ENCODE results near the gene ADARB2.
"Not testable (repeated sequence)": the region's sequence is repeated elsewhere in the genome, so short reads cannot be mapped to it uniquely, and the experiment has no call there.

ADARB2 gene

DNA sequence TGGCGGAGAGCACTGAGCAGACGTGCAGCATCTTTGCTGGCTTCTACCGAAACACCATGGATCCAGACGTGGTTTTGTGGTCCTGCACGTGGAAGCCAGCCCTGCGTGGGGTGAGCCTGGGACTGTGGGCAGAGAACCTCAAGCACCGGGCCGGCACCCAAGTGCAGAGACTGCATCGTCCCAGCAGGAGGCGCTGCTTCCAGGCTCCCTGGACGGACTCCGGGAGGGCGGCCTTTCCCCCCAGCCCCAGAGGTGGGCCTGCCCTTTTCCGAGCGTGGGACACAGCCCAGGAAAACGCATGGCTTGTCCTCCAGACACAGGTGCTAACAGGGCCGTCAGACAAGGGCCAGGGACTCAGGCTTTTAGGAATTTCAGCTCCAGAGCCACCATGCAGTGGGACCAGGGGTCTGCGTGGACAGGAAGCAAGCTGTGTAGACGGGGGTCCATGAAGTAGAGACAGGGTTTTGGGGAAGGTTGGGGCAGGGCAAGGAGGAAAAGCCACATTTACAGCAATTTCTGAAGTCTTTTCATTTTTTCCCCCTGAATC, 377.2 kb downstream of the ADARB2 start:
- no peak for DNase-seq

DNA sequence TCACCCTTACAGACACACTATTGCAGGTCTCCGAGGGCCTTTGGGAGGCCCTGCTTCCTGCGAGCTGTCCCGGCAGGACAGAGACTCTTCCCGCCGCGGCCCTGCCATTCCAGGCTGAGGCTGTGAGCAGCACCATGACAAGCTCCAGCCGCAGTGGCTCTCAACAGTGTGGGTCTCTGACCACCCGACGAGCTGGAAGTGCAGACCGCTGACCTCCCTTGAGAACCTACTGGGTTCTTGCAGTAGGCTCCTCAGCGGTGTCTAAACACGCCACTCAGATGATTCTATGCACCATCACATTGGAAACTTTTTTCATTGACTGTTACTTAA, 377.7 kb downstream of the ADARB2 start:
- no peak for DNase-seq

DNA sequence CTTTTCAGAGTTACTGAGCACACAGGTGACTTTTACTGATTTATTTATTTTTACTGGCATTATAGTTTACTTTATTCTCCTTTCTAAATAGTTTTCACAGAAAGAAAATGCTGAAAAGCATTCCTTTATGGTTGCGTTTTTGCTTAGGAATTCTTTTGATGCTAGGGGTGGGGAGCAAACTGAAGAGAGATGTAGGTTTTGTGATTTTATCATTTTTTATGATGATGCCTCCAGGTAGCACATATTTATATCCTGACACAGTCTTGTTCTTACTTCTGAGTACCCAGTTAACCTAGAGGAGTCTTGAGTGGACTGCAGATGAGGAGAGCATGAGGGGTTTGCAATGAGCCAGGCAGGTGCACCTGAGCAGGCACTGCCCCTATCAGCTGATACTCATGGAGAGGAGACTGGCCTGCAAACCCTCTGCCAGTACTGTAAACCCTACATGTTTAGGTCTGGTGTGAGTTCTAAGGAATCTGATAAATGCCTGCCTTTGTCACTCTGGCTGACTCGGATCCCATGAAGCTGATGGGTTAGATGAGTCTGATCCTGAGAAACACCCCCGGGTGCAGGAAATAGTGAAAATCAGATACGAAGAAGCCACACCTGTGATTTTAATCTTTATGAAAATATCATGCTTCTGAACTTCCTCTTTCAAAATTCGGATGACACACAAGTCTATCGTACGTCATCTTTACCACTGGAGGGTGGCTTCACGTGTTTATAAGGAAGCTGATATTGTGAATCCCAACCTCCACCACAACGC, 378.3 kb downstream of the ADARB2 start:
- DNase-seq = no peak

DNA sequence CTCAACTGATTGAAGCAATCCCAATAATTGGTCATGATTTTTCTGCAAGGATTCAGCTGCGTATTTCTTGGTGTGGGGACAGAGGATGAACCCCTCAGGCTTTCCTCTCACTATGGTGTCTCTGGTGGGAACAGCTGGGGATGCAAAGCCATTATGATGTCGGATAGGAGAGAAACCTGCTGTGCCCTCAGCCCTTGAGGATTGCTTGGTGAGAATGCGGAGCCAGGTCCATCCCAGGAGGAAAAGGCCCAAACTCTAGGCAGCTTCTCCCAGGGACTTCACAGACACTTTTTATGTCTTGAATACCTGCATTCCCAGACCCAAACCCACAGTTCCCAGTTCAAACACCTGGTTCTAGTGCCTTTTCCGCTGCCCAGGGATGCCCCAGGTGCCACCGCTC, 379.2 kb downstream of the ADARB2 start:
- DNase-seq = no peak

DNA sequence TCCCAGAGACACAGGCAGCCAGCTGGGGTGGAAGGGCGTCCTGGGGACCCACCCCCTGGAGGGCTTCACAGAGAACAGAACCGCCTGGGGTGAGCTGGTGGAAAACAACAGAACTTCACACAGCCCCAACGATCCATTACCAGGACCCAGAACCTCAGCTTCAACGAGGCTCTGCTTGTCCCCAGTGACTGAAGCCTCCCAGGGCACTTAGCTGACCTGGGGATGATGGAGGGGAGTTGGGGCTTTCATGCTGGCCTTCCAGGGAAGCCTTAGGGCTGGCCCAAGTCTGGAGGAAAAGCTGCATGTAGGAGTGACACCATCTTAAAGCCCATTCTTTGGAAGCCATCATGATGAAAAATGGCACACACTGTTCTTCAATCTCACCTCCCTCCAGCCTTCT, 381.0 kb downstream of the ADARB2 start:
- DNase-seq = no peak

DNA sequence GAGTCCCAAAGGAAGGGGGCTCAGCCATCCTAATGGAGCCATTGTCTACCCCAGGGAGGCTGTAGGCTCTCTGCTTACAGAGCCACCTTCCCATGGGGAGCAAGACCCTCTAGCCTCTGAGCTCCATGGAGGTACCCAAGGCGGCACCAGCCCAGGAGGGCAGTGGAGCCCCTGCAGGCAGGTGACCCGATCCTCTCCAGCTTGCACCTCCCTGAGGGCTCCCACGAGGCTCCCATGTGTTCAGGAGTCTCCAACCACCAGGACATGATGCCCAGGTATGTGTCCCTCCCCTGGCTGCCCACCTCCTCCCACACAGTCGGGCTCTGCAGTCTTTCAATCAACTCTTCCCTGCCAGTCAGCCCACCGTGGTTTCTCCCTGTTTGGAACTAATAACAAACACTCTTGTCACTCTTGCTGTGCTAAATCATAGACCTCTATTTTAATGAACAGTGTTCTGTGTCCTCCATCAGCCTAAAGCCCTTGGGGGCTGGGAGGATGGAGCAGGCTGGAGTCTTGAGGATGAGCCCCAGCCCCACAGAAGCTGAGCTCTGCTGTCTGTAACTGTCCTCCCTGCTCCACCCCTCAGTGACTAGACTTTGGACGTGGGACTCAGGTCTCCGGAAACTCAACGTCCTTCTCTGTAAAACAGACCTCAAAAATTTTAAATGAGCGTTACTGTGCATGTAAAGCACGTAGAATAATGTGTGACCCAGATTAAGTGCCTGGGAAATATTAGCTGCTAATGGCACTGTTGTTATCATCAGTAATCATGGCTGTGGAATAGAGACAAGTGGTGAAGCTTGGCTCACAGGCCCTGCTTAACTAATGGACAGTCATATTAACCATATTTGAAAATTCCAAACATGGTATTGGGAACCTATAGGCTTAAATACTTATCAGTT, 382.3 kb downstream of the ADARB2 start:
- no peak for DNase-seq

DNA sequence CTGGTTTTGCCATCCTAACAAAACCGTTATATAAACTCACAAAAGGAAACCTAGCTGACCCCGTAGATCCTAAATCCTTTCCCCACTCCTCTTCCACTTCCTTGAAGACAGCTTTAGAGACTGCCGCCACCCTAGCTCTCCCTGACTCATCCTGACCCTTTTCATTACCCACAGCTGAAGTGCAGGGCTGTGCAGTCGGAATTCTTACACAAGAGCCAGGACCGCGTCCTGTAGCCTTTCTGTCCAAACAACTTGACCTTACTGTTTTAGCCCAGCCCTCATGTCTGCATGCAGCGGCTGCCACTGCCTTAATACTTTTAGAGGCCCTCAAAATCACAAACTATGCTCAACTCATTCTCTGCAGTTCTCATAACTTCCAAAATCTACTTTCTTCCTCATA, 385.0 kb downstream of the ADARB2 start:
- not testable (repeated sequence) for DNase-seq

DNA sequence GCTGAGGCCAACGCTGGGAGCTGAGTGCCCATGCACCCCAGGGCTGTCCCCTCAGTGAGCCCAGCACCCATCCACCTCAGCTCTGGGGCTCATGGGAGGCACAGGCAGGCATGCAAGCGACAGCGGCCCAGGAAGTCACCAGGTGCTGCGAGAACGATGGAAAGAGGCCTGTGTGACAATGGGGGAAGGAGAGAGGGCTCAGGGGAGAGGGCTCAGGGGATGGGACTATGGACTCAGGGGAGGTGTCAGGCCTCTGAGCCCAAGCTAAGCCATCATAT, 388.6 kb downstream of the ADARB2 start:
- no peak for DNase-seq

DNA sequence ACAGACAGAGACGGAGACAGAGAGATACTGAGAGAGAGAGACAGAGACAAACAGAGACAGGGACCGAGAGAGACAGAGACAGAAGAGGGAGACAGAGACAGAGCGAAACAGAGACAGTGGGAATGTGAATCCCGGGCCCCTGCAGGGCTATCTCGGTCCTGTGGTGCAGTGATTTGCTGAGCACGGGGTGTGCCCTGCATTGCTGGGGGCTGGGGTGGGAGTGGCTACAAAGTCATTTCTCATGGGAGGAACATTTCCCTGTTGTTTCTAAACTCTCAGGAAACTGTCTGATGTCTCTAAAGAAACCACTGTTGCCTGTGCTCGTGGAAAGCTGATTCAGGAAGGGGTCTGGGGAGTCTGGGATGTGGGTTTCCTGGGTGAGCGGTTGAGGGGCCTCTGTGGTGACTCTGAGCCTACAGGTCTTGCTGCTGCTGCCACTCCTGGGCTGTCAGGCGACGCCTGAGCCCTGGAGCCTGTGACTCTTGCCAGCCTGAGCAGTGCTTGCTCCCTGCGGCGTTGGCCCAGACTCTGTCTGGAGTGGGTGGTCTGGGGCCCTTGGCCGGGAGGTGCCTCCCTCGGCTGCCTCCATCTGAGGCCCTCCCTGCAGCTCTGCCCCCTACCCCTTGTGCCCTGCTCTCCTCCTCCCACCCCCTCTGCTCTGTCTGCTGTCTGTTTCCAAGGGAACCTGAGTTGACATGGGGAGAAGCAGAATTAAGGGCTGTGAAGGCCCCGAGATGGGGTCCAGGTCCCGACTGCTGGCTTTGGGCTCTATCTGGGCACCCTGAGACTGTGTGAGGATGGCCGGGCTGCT, 389.2 kb downstream of the ADARB2 start:
- DNase-seq = no peak

DNA sequence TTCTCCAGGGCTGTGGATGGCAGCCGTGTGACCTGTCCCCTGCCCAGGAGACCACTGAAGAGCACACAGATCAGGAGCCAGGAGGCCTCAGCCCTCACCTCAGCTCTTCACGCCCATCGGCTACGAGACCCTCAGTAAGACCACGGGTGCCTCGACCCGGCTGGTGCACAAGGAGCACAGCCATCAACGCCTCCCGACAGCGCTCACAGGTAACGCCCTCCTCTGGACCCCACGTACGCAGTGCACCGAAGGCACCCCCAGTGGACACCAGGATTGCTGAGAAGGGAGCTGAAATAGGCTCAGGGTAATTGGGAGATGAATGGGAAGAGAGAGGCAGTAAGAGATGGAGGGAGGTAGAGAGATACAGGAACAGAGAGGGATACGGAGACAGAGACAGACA, 389.8 kb downstream of the ADARB2 start:
- no peak for DNase-seq

DNA sequence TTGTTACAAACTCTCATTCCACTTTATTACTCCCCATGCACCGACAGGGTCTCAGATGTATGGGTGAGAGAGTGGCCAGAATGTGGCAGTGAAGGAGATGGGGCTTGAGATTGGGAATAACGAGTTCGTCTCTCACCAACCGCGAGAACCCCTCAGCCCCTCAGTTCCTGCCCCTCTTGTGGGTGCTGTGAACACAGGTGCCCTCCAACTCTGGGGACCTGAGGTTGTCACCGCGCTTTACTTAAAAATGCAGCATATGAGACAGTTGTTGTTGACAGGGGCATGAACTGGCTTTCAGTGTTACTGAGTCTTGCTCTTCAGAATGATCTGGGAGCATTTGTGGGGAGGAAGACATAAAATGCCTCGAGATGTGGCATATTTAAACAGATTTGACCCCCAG, 391.1 kb downstream of the ADARB2 start:
- DNase-seq = no peak

DNA sequence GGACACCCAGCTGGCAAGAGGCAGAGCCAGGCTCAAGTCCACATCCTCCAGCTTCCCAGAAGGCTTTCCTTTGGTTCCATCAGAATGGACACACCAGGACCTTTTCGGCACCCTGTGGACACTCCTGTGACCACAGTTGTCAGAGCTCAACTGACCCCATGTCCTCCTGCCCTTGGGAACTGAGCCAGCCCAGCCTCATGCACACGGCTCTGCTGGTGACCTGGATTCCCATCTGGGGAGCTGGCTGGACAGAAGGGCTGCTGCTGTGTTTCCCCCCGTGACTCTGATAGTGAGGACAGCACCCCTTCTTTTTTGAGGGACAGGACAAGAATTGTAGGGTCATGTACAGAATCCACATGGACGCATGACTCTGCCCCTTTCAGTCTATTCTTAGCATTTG, 392.0 kb downstream of the ADARB2 start:
- no peak for DNase-seq

DNA sequence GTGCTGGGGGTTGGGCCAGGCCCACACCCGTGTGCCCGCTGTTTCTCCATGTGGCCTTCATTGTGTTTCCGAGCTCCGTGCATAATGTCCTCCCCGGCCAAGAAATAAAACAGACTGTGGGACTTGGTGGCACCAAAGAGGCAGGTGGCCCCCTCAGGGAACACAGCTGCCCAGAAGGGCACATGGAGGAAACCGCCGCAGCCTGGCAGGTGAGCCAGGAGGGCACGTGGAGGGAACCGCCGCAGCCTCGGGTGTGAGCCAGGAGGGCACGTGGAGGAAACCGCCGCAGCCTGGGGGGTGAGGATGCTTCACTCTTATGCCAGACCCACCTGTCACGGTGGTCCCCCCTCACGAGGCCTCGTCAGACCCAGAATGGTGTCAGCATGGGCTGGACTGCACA, 392.5 kb downstream of the ADARB2 start:
- DNase-seq = no peak

DNA sequence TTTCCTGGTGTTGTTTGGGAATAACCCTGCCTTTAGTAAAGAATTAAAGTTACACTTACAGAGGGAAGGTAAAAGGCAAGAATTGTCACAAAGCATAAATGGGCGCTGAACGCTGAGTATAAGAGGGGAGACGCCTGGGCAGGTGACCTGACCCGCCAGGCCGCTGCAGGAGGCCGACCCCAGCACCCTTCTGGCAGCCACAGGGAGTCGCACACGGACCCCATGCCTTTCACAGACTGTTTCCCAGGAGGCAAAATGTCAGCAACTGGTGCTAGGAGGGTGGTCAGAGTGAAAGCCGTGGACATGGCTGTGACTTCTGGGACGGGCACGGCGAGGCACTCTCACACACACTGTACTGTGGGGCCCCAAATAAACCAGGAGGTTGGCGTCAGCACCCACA, 392.9 kb downstream of the ADARB2 start:
- DNase-seq = no peak

DNA sequence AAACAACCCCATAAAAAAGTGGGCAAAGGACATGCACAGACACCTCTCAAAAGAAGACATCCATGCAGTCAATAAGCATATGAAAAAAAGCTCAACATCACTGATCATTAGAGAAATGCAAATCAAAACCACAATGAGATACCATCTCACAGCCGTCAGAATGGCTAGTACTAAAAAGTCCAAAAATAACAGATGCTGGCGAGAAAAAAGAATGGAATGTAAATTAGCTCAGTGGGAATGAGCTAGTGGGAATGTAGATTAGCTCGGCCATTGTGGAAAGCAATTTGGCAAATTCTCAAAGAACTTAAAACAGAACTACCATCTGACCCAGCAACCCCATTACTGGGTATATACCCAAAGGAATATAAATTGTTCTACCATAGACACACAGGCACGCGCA, 394.1 kb downstream of the ADARB2 start:
- no peak for DNase-seq

DNA sequence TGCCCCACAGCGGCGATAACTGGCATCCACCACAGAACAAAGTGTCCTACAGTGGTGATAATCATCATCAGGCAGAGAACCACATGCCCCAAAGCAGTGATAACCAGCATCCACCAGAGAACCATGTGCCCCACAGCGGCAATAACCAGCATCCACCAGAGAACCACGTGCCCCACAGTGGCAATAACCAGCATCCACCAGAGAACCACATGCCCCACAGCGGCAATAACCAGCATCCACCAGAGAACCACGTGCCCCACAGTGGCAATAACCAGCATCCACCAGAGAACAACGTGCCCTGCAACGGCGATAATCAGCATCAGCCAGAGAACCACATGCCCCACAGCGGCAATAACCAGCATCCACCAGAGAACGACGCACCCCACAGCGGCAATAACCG, 396.3 kb downstream of the ADARB2 start:
- not testable (repeated sequence) for DNase-seq

DNA sequence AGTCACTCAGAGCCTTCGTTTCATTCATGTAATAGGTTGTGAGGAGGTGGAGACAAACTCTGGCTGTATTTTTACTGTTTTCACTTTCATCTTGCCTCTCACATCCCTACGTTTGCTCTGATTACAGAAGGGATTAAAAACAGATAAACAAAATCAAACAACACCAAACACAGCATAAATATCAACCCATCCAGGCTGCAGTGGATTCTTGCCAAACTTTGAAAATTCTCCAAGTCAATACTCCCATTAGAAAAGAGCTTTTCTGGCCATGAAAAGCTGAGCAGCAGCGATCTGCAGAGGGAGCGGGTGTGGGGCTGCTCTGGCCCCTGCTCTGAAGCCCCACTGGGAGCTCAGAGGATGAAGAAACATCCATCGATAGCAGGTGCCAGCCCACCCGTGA, 397.9 kb downstream of the ADARB2 start:
- DNase-seq = no peak

DNA sequence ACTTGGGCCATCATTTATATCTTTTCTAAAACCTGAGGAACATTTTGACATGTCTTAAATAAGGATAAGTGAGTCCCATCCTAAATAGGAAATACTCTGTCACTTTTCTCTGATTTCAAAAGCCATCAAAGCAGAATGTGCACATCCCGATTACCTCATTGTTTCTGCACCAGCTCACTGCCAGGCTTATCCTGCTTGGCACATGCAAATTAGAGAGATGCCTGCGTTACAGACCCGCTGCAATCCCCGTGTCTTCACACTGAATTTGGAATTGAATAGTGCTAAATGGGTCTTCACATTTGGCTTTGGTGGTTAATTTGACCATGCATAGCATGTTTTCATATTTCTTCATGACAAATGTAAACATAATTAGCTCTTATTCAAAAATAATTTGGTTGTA, 401.7 kb downstream of the ADARB2 start:
- no peak for DNase-seq

DNA sequence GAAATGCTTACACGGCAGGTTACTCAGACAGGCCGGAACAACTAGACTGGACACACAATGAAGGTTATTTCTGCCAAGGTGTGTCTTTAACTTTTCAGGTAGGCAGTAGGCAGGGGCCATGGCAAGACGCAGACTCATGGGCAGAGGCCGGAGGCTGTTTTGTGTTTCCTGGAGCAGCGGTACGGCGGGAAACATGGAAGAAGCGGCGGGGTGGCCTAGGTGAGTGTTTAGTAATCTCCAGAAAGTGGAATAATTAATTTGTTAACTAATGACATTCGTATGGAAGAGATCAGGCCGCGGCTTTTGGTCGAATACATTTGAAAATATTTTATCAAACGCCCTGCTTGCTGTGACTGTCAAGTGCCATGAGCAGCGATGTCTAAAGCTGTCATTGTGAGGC, 403.3 kb downstream of the ADARB2 start:
- DNase-seq = no peak

DNA sequence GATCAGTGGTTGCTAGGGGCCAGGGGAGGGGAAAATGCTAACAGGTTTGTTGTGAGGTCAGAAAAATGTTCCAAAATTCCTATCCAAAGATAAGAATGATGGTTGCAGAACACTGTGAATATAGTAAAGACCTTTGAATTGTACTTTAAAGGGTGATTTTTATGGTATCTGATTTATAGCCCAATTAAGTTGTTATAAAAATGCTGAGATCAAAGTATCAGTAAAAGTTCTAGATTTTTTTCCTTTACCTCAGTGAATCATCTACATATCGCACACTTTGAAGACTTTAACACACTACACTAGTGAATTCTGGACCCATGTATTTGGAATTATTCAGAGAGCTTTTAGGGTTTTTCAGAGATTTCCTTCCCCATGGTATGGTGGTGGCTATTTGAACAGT, 405.8 kb downstream of the ADARB2 start:
- DNase-seq = no peak

DNA sequence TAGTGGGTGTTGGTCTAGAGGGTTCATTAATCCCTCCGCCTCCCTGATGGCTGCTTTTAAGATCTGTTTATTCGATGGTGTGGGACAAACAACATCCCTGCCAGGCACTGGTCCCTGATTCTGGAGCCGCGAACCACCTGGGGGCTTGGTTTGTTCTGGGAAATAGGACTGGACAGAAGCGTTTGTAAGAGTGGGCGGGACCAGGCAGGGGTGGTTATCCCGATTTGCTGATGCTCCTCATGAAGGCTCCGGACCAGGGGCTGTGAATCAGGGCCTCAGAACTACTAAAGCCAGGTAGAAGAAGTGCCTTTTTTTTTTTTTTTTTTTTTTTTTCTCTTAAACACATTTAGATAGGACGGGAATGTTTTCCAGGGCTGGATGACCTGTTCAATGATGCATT, 407.7 kb downstream of the ADARB2 start:
- DNase-seq = no peak

DNA sequence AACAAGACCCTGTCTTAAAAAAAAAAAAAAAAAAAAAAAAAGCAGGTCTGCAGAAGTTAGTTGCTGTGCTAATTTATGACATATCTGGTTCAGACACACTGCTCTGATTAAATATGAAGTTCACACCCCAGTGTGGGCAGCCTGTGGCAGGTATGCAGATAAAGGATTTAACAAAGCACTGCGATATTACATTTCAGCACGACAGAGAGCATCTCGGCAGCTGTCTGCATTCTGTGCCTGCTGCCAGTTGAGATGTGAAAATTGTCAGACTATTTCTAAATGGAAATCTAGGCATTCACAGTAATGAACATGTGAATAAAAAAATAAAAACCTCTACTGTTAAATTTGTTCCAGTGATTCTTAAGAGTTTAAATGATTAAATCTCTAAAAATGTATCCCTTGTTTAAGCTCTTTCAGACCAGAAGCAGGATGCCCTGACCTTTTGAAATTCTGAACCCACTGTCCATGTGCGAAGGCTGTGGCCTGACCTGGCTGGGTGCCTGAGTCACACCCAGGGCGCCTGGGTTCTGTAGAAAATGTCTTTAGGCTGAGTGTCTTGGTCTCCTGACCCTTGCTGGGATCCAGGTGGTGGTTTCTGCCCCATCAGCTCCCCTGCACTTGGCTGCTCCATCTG, 408.2 kb downstream of the ADARB2 start:
- no peak for DNase-seq

DNA sequence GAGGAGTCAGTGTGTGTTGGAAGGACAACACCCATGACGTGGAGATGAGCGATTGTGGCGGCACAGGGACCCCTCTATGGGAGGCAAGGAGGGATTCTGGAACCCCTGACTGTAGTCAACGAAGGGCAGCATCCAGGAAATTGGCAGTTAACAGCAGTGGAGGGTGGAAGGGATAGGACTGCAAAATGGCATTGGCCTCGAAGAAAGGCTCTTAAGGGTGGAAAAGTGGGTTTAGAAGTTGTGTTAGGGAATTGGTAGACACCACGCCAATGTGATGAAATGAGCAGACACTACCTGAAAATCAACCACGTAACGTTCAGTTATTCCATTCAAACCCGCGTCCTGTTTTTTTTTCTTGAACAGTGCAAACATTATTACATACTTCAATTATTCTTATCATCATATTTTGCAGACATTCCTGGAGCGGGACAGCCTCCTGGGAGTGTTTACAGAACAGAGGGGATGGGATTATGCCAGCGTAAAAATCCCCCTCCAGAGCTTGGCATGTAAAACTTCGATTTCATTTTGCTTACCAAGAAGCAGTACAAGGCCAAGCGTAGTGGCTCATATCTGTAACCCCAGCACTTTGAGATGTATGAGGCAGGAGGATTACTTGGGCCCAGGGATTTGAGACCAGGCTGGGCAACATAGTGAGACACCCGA, 409.0 kb downstream of the ADARB2 start:
- no peak for DNase-seq

Data from NCI-H2081 treated with DMSO at 0.1 percent for 48 hours (cell line).